ENCODE results near the gene TMOD2.
"Not testable (repeated sequence)": the region's sequence is repeated elsewhere in the genome, so short reads cannot be mapped to it uniquely, and the experiment has no call there.

Gene TMOD2

GRCh38 chr15:51775967-51776816, 24.8 kb downstream of the TMOD2 start:
- peak; percentile 47 for DNase-seq

GRCh38 chr15:51776952-51777569, 25.7 kb downstream of the TMOD2 start:
- DNase-seq: peak; percentile 70

- DNase-seq: peak; percentile 51
Measured at GRCh38 chr15:51780636-51781035, 29.2 kb downstream of the TMOD2 start.

GRCh38 chr15:51781506-51781905, 30.1 kb downstream of the TMOD2 start:
- no peak for DNase-seq

GRCh38 chr15:51782357-51782896, 31.0 kb downstream of the TMOD2 start:
- DNase-seq: peak; percentile 41

GRCh38 chr15:51783967-51784366, 32.6 kb downstream of the TMOD2 start:
- no peak for DNase-seq

DNA sequence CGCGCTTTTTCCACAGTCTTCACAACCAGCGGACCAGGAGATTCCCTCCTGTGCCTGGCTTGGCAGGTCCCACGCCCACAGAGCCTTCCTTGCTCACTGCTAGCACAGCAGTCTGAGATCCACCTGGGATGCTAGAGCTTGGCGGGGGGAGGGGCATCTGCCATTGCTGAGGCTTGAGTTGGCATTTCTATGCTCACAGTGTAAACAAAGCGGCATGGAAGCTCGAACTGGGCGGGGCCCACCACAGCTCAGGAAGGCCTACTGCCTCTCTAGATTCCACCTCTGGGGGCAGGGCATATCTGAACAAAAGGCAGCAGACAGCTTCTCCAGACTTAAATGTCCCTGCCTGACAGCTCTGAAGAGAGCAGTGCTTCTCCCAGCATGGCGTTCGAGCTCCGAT, 35.7 kb downstream of the TMOD2 start:
- DNase-seq: peak; percentile 79

GRCh38 chr15:51792474-51792873, 41.1 kb downstream of the TMOD2 start:
- DNase-seq: not testable (repeated sequence)

DNA sequence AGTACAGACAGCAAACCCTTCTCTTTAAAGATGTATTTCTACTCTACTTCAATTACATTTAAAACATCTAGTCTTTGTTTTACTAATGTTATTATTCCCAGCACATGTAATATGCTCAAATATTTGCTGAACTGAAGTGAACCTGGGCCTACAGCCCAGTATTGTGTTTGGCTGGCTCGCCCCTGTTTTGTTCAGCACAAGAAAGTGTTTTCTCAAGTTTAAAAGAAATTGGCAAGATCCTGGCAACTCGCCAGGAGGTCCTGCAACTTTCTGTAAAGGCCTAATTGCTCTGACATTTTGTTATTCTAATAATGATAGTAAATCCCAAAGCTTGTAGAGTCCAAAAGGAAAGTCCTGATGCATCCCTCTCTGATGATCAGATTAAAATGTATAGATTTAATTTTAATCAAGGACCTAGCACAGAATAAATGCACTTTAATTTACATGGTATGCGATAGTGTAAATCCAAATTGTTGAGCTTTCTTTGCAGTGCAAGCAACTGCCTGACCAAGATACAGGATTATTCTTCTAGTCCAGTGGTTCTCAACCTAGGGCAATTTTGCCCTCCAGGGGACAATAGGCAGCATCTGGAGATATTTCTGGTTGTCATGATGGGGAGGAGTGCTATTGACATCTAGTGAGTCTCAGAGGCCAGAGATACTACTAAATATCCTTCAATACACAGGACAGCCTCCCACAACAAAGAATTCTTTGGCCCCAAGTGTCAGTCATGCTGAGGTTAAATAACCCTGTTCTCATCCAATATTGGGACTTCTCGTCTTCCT, 42.3 kb downstream of the TMOD2 start:
- DNase-seq: no peak

DNA sequence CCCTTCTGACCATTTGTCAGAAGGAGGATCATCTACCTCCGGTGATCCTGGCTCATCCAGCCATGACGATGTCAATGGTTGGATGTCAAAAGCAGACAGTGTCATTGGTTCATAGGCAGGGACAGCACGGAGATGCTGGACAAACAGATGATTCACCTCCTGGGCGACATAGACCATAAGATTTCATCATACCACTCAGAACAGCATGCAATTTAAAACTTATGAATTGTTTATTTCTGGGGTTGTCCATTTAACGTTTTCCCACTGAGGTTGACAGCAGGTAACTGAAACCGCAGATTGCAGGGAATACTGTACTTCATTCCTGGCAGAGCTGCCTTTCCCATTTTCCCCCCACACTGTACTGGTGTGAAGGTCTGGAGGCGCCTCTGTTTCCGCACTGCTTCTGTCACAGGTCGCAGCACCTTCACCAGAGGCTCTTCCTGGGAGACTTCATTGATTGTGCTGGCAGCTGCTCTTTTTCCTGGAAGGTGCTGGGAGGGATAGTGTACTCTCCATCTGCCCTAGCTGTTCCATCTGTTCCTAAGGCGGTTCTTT, 45.5 kb downstream of the TMOD2 start:
- no peak for DNase-seq

DNA sequence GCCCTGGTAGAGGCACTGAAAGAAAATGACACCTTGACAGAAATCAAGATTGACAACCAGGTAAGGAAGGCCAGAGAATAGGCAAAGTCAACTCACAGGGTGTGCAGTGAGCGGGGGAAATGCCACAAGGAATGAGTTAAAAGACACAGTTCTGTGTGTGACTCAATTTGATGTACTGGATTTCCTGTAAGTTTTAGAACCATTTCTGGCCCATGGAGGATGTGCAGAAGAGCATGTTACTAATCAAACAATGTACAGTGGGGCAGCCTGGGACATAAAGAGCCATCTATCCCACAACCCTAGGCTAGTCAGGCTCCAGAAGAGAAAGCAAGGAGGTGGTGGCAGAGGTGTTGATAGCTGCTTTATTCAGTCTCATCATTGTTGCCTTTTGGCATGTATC, 46.9 kb downstream of the TMOD2 start:
- DNase-seq: no peak

DNA sequence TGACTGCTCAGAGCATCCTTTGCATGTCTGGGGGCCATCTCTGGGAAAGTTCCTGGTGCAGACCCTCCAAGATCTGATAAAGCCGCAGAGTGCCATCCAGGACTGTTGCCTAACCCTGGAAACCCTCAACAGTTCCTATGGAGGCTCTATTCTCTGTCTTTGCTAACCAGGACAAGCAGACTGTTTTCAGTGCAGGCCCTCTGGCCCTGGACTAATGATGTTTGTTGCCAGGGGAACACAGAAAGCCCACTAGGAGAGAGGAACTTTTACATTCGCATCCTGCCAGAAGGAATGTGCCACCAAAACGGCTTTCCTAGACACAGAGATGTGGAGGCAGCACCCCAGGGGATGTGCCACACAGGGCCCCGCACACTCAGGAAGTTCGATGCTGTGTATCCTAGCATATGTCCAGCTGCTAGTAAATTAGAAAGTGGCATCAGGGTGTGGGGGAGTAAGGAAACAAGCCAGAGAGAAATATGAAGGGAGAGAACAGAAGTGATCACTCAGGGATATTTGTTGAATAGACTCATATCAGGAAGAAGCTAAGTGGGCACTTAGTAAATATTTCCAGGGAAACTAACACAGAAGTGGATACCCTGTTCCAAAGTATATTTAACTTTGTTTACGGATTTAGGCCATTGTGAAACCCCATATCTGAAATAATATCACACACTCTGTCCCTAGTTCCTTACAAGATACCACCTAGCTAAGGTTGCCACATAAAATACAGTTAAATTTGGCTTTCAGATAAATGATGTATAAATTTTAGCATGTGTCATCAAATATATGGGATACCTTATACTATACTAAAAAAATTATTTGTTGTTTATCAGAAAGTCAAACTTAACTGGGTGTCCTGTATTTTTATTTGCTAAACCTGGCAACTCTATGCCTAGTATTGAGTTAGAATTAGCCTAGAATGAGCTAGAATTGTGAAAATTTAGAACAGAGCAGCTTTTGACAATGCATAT, 48.2 kb downstream of the TMOD2 start:
- no peak for DNase-seq

- peak; percentile 39 for DNase-seq
Measured at GRCh38 chr15:51801391-51801835, 50.0 kb downstream of the TMOD2 start.

DNA sequence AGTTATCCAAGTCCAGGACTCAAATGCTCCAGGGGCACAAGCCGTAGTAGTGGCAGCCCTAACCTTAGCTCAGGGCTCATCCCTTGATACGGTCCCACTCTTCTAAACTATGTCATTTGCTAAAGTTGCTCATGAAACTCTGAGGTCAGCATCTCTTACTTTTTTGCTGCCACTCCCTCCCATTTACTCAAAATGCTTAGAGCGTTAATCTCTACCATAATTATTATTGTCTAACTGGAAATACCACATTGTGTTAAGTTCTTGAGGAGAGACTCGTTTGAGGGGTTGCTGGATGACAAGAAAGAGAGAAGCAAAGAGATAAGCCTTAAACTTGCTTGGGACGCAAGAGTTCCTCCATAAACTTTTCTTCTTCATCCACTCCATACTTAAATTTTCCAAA, 51.2 kb downstream of the TMOD2 start:
- no peak for DNase-seq

GRCh38 chr15:51803965-51804364, 52.6 kb downstream of the TMOD2 start:
- no peak for DNase-seq

DNA sequence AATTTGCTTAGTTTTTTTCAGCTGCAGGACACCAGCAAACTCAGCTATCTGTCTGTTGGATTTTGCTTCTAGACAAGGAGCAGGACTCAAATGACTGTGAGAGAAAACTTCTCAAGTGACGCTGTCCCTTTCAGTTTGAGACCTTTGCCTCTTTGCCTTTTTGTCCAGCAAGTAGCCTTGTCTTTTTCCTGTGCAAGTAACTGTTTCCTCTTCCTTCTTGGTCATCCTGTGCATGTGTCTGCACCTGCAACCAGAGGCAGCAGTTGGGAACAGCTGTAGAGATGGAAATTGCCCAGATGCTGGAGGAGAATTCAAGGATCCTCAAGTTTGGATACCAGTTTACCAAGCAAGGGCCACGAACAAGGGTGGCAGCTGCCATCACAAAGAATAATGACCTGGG, 54.7 kb downstream of the TMOD2 start:
- DNase-seq: no peak

DNA sequence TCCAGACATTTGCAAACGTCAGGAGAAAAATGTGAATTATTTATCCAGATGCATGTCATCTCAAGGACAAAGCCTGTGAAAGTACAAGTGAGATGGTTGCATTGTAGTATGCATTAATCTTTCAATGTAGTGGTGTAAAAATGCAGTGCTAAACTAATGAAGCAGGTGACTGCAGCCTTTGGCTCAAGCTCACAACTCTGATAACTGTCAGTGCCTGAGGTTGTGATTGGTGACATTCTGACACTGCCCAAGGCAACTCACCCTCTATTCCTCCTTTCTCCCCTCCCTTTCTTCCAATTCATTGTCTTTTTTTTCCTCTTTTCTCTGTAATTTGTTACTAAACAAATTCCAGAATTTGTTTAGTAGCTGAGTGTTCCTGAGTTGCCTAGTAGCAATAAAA, 58.1 kb downstream of the TMOD2 start:
- no peak for DNase-seq

GRCh38 chr15:51812598-51812997, 61.2 kb downstream of the TMOD2 start:
- no peak for DNase-seq

DNA sequence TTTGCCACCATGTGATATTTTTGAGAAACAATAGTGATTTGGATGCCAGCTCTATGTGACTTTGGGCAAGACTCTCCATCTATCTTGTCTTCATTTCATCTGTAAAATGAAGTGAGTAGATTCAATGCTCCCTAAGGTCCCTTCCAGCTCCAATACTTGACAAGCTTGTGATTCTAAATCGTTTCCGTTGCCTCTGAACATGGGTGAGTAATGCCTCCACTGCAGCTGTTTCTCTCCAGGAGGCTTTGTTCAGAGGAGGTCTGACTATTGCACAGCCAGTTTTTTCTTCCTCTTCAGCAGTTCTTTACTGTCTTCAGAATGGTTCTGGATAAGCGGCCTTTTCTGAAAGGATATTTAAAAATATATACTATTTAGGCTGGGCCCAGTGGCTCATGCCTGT, 63.2 kb downstream of the TMOD2 start:
- no peak for DNase-seq

DNA sequence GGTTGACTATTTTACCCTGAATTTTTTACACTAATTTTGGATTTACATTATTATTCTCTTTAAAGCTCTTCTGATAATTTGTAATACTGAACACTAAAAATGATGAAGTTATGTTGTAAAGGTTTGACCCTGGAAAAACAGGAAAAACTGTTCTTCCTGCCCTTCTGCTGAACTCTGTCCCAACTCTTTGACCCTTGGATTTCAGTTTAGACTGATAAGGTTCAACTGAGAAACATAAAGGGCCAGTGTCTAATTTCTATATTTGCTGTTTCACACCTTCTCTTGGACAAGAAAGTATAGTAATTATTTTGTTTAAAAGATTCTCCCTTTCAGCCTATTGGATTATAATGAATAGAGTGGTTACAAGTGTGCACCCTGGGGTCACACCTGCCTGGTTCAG, 65.2 kb downstream of the TMOD2 start:
- no peak for DNase-seq

- DNase-seq: no peak
Measured at GRCh38 chr15:51818150-51818549, 66.8 kb downstream of the TMOD2 start.

GRCh38 chr15:51825698-51826097, 74.3 kb downstream of the TMOD2 start:
- no peak for DNase-seq
